ENCODE data around the gene CNTNAP1. TPM values are rescaled to one million over a fixed set of nuclear protein-coding genes. Genes with fewer than 3 reads are reported as not detected.
"Not testable (repeated sequence)": the region's sequence is repeated elsewhere in the genome, so short reads cannot be mapped to it uniquely, and the experiment has no call there.

CNTNAP1 gene
- total and polyA plus RNA-seq, 5 donors from 2014 or later, result 0.94 to 54.9 (median 1.7) TPM

DNA sequence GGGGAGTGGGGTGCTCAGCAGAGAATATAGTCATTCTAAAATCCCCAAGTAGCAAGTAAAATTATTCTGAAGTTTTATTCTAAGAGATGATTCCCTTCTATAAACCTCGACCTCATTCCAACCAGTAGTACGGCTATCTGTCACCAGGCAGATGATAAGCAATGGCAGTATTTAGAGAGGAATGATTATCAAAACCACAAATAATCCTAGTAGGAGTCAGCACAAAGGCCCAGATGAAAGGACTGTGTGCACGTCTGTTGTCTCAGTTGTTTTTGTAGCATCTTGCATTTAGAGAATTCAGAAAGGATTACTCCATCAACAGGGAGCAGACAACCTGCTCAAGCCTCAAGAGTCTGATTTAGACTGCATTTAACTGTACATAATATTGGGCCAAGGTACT lies 41.3 kb downstream of the CNTNAP1 start:
- DNase-seq, result no peak
- H3K4me1 Mint-ChIP-seq, result peaks cover 6 to 8% (median 7%) of the 10 kb centered on the region in 4 donors
- Histone ChIP-seq H3K9me3 (ENCODE audit: control insufficient read depth in 2 of 2, low read length in 2 of 2) (no peaks in the 10 kb centered on the region), H3K27ac (ENCODE audit: insufficient read depth, low read length, poor library complexity, severe bottlenecking) (no peak overlapping the region), H3K4me1 (ENCODE audit: control insufficient read depth, insufficient read depth, low read length, poor library complexity, severe bottlenecking) (no peaks in the 10 kb centered on the region), H3K36me3 (ENCODE audit: control insufficient read depth, insufficient read depth, low read length) (peaks cover 76% of the 10 kb centered on the region), H3K4me3 (ENCODE audit: low read depth, low read length) (no peak overlapping the region), H3K27me3 (ENCODE audit: control insufficient read depth, insufficient read depth, low read length) (no peaks in the 10 kb centered on the region)
- no peaks in the 10 kb centered on the region for H3K9me3 Mint-ChIP-seq
- no peak for ATAC-seq (ENCODE audit: low read depth in 2 of 2)
- H3K27me3 Mint-ChIP-seq, result no peaks in the 10 kb centered on the region
- peaks cover 36% of the 10 kb centered on the region for H3K36me3 Mint-ChIP-seq
- H3K27ac Mint-ChIP-seq, result no peak overlapping the region
- H3K4me3 Mint-ChIP-seq, result no peak overlapping the region

DNA sequence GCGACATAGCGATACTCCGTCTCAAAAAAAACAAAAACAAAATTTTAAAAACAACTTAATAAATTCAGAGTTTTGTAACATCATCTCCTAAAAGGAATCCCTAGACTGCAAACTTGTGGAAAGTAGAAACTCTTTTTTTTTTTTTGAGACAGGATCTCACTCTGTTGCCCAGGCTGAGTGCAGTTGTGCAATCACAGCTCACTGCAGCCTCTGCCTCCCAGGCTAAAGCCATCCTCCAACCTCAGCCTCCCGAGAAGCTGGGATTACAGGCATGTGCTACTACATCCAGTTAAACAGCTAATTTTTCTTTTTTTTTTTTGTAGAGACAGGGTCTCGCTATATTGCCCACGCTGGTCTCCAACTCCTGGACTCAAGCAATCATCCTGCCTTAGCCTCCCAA lies 42.8 kb downstream of the CNTNAP1 start:
- Histone ChIP-seq H3K27me3 (ENCODE audit: control insufficient read depth, insufficient read depth, low read length) (no peaks in the 10 kb centered on the region), H3K4me1 (ENCODE audit: control insufficient read depth, insufficient read depth, low read length, poor library complexity, severe bottlenecking) (no peaks in the 10 kb centered on the region), H3K27ac (ENCODE audit: insufficient read depth, low read length, poor library complexity, severe bottlenecking) (no peak overlapping the region), H3K9me3 (ENCODE audit: control insufficient read depth in 2 of 2, low read length in 2 of 2) (no peaks in the 10 kb centered on the region), H3K4me3 (ENCODE audit: low read depth, low read length) (no peak overlapping the region), H3K36me3 (ENCODE audit: control insufficient read depth, insufficient read depth, low read length) (peaks cover 73% of the 10 kb centered on the region)
- no peak overlapping the region for H3K4me3 Mint-ChIP-seq
- peaks cover 6 to 9% (median 7%) of the 10 kb centered on the region in 4 donors for H3K4me1 Mint-ChIP-seq
- no peak for ATAC-seq (ENCODE audit: low read depth in 2 of 2)
- no peaks in the 10 kb centered on the region for H3K27me3 Mint-ChIP-seq
- H3K9me3 Mint-ChIP-seq, result no peaks in the 10 kb centered on the region
- peaks cover 29% of the 10 kb centered on the region for H3K36me3 Mint-ChIP-seq
- no peak overlapping the region for H3K27ac Mint-ChIP-seq
- no peak for DNase-seq

DNA sequence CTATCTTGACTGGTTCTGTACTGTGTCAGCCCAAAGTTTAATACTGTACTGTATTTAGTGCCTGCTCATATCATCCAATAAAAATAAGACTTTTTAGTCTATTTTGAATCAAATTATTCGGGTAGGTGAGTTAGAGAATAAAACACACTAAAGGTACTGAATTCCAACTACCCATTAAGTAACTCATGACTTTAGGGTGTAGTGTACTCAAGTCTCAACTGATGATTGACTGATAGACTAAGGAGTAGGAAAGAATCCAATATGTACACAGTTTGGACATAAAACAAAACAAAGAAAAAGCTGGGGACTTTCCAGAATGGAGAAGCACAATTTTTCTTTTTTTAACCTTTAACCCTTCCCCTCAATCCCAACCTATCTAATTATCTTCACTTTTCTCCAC lies 58.4 kb downstream of the CNTNAP1 start:
- DNase-seq, result no peak
- no peaks in the 10 kb centered on the region for H3K36me3 ChIP-seq (ENCODE audit: control insufficient read depth, insufficient read depth, low read length)
- H3K36me3 Mint-ChIP-seq, result no peaks in the 10 kb centered on the region
- ATAC-seq (ENCODE audit: low read depth in 2 of 2), result no peak
- H3K27ac Mint-ChIP-seq, result peak overlapping the region in 1 of 3 donors; percentile 29
- H3K27me3 Mint-ChIP-seq, result peaks cover 5% of the 10 kb centered on the region
- peak overlapping the region in 1 of 4 donors; percentile 58 for H3K4me3 Mint-ChIP-seq
- peaks cover 22% of the 10 kb centered on the region for H3K4me1 ChIP-seq (ENCODE audit: control insufficient read depth, insufficient read depth, low read length, poor library complexity, severe bottlenecking)
- H3K27me3 ChIP-seq (ENCODE audit: control insufficient read depth, insufficient read depth, low read length), result no peaks in the 10 kb centered on the region
- no peaks in the 10 kb centered on the region for H3K9me3 Mint-ChIP-seq
- H3K27ac ChIP-seq (ENCODE audit: insufficient read depth, low read length, poor library complexity, severe bottlenecking), result no peak overlapping the region
- H3K9me3 ChIP-seq (ENCODE audit: control insufficient read depth in 2 of 2, low read length in 2 of 2), result no peaks in the 10 kb centered on the region
- peaks cover 21 to 45% (median 33%) of the 10 kb centered on the region in 4 donors for H3K4me1 Mint-ChIP-seq
- H3K4me3 ChIP-seq (ENCODE audit: low read depth, low read length), result no peak overlapping the region

DNA sequence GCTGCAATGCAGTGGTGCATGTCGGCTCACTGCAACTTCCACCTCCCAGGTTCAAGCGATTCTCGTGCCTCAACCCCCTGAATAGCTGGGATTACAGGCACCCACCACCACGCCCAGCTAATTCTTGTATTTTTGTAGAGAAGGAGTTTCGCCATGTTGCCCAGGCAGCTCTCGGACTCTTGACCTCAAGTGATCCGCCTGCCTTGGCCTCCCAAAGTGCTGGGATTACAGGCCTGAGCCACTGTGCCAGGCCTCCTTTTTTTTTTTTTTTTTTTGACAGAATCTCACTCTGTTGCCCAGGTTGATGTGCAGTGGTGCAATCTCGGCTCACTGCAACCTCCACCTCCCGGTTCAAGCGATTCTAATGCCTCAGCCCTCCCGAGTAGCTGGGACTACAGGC lies 60.6 kb downstream of the CNTNAP1 start:
- ATAC-seq (ENCODE audit: low read depth in 2 of 2); H3K36me3 Mint-ChIP-seq; H3K27ac ChIP-seq (ENCODE audit: insufficient read depth, low read length, poor library complexity, severe bottlenecking); H3K27me3 ChIP-seq (ENCODE audit: control insufficient read depth, insufficient read depth, low read length); H3K4me3 ChIP-seq (ENCODE audit: low read depth, low read length); H3K9me3 ChIP-seq (ENCODE audit: control insufficient read depth in 2 of 2, low read length in 2 of 2); DNase-seq; H3K9me3 Mint-ChIP-seq; H3K36me3 ChIP-seq (ENCODE audit: control insufficient read depth, insufficient read depth, low read length): not testable (repeated sequence)
- H3K4me1 Mint-ChIP-seq, result peaks cover 19 to 38% (median 29%) of the 10 kb centered on the region in 4 donors
- H3K4me3 Mint-ChIP-seq, result peak overlapping the region; percentile 61 to 88 (median 68)
- H3K27me3 Mint-ChIP-seq, result peaks cover 15% of the 10 kb centered on the region
- H3K4me1 ChIP-seq (ENCODE audit: control insufficient read depth, insufficient read depth, low read length, poor library complexity, severe bottlenecking), result peaks cover 22% of the 10 kb centered on the region
- H3K27ac Mint-ChIP-seq, result peak overlapping the region in 1 of 3 donors; percentile 76

DNA sequence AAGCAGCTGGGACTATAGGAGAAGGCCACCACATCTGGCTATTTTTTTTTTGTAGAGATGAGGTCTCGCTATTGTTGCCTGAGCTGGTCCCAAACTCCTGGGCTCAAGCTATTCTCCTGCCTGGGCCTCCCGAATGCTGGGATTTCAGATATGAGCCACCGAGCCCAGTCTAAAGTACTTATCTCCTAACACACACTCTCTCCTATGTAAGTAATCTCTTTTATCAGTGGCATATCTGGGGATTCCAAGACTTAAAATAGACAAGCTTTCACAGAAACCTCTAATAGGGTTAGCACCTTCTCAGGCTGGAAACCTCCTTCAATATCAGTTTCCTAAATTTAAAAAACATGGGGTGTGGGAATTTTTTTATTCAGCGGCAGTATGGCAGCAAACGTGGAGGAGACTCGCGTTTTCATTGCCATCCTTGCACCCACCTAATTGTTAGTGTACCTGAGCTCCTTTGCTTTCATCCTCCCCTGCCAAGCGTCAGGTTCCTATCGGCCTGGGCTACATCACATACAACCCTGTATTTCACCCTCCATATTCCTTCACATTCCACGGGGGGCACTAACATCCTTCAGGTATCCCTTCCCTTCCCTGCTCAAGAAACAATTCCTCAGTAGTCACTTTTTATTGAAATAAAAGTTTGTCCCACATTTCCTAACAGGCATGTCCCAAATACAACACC lies 61.4 kb downstream of the CNTNAP1 start:
- H3K27me3 Mint-ChIP-seq, result peaks cover 24% of the 10 kb centered on the region
- no peaks in the 10 kb centered on the region for H3K9me3 ChIP-seq (ENCODE audit: control insufficient read depth in 2 of 2, low read length in 2 of 2)
- ATAC-seq (ENCODE audit: low read depth in 2 of 2) (no peak), DNase-seq (no peak)
- H3K4me3 Mint-ChIP-seq, result peak overlapping the region; percentile 92 to 99 (median 96)
- no peaks in the 10 kb centered on the region for H3K9me3 Mint-ChIP-seq
- H3K27ac ChIP-seq (ENCODE audit: insufficient read depth, low read length, poor library complexity, severe bottlenecking), result no peak overlapping the region
- peak overlapping the region; percentile 60 for H3K4me3 ChIP-seq (ENCODE audit: low read depth, low read length)
- H3K27ac Mint-ChIP-seq, result peak overlapping the region; percentile 61 to 96 (median 90)
- H3K36me3 ChIP-seq (ENCODE audit: control insufficient read depth, insufficient read depth, low read length), result no peaks in the 10 kb centered on the region
- no peaks in the 10 kb centered on the region for H3K36me3 Mint-ChIP-seq
- H3K27me3 ChIP-seq (ENCODE audit: control insufficient read depth, insufficient read depth, low read length), result peaks cover 2% of the 10 kb centered on the region
- peaks cover 22% of the 10 kb centered on the region for H3K4me1 ChIP-seq (ENCODE audit: control insufficient read depth, insufficient read depth, low read length, poor library complexity, severe bottlenecking)
- H3K4me1 Mint-ChIP-seq, result peaks cover 19 to 38% (median 29%) of the 10 kb centered on the region in 4 donors

DNA sequence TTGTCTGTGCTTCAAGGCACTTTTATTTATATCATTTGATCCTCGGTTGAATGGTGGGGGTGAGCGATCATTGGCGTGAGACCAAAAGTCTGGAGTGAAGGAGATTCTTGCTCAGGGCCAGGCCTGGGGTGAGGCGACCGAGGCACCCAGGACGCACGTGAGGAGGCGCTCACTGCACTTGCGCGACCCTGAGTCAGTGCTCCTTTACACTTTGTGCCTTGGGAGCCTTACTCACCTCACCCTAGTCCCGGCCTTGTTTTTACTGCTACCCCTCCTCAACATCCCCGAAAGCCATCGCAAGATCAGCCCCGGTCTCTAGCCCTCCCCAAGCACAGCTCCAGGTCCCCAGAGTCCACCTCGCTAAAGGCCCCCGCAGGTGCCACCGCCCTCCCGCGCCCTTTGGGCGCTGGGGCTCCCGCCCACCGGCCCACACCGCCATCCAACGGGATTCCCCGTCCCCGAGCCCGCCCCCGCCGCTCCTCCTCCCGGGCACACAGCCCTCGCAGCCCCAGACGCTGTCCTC lies 62.0 kb downstream of the CNTNAP1 start:
- Mint-ChIP-seq H3K4me1 (peaks cover 19 to 38% (median 29%) of the 10 kb centered on the region in 4 donors), H3K36me3 (no peaks in the 10 kb centered on the region), H3K9me3 (no peaks in the 10 kb centered on the region), H3K27me3 (peaks cover 26% of the 10 kb centered on the region), H3K27ac (peak overlapping the region; percentile 89 to 96 (median 90)), H3K4me3 (peak overlapping the region; percentile 92 to 99 (median 96))
- Histone ChIP-seq H3K36me3 (ENCODE audit: control insufficient read depth, insufficient read depth, low read length) (no peaks in the 10 kb centered on the region), H3K4me3 (ENCODE audit: low read depth, low read length) (peak overlapping the region; percentile 60), H3K9me3 (ENCODE audit: control insufficient read depth in 2 of 2, low read length in 2 of 2) (no peaks in the 10 kb centered on the region), H3K4me1 (ENCODE audit: control insufficient read depth, insufficient read depth, low read length, poor library complexity, severe bottlenecking) (peaks cover 22% of the 10 kb centered on the region), H3K27me3 (ENCODE audit: control insufficient read depth, insufficient read depth, low read length) (peaks cover 2% of the 10 kb centered on the region), H3K27ac (ENCODE audit: insufficient read depth, low read length, poor library complexity, severe bottlenecking) (peak overlapping the region; percentile 80)
- DNase-seq, result peak; percentile 44 to 69 (median 68)
- ATAC-seq (ENCODE audit: low read depth in 2 of 2), result peak; percentile 63 to 67

DNA sequence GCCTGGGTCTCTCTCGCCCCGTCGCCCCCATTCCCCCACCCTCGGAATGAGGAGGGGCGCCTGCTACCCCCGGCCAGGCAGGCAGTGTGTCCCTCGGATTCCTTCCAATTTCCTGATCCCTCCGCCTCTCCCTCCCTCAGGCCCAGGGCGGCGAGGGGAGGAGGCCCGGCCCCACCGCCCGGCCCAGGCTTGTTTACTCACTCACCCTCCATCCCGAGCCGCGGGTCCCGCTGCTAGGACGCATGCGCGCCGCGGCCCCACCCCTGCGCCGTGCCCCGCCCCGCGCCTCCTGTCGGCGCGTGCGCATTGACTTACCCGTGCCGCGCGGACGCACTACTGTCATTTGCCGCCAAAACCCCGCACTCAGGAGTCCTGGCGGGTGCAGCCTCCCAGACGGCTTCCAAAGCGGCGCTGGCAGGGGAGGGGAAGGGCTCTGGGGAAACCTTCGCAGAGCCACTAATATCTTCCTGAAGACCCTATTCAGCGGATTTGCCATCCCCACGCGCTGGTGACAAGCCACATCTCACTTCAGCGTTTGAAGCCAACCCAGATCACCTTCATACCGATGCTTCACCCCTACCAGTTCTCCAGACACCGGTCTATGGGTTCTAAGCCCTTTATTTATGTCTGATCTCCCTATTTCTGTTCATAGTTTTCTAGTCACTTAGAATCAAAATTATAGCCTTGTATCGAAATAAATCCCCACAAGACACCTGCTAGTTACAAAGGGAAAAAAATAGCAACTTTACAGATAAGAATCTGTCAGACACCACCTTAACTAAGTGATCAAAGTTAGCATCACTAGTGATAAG lies 62.7 kb downstream of the CNTNAP1 start, which contains the start of gene EZH1:
Gene EZH1, minus strand, starts transcription at position 235 of the 812 bp plus-strand sequence. CDS start 16,099 bp downstream, outside the sequence.
- Mint-ChIP-seq H3K4me3 (peak within 1 kb of the TSS; percentile 92 to 99 (median 96)), H3K9me3 (no peaks in the 10 kb centered on the region), H3K36me3 (no peaks in the 10 kb centered on the region), H3K27ac (peak within 1 kb of the TSS; percentile 89 to 96 (median 90)), H3K27me3 (peaks cover 26% of the 10 kb centered on the region), H3K4me1 (peaks cover 19 to 38% (median 28%) of the 10 kb centered on the region in 4 donors)
- ATAC-seq (ENCODE audit: low read depth in 2 of 2), result peak; percentile 88 to 89
- peak within 1 kb of the TSS; percentile 78 for H3K4me3 ChIP-seq (ENCODE audit: low read depth, low read length)
- peaks cover 22% of the 10 kb centered on the region for H3K4me1 ChIP-seq (ENCODE audit: control insufficient read depth, insufficient read depth, low read length, poor library complexity, severe bottlenecking)
- H3K9me3 ChIP-seq (ENCODE audit: control insufficient read depth in 2 of 2, low read length in 2 of 2), result no peaks in the 10 kb centered on the region
- peak; percentile 88 to 93 (median 92) for DNase-seq
- H3K27ac ChIP-seq (ENCODE audit: insufficient read depth, low read length, poor library complexity, severe bottlenecking), result peak within 1 kb of the TSS; percentile 80
- peaks cover 2% of the 10 kb centered on the region for H3K27me3 ChIP-seq (ENCODE audit: control insufficient read depth, insufficient read depth, low read length)
- no peaks in the 10 kb centered on the region for H3K36me3 ChIP-seq (ENCODE audit: control insufficient read depth, insufficient read depth, low read length)

Data from CD4-positive, CD25-positive, alpha-beta regulatory T cell (primary cell).